HG03103 (cell line): ENCODE data around the gene PDIA4.
"Not testable (repeated sequence)": the region's sequence is repeated elsewhere in the genome, so short reads cannot be mapped to it uniquely, and the experiment has no call there.

ENCODE experiments used
- ATAC-seq: cut with Tn5 transposase; IDR thresholded peaks from one replicate; pipeline ENCODE4 v1.9.1; 2021; ENCODE audit warnings: low read depth; ENCODE audit not compliant: unreplicated experiment

The PDIA4 gene

DNA sequence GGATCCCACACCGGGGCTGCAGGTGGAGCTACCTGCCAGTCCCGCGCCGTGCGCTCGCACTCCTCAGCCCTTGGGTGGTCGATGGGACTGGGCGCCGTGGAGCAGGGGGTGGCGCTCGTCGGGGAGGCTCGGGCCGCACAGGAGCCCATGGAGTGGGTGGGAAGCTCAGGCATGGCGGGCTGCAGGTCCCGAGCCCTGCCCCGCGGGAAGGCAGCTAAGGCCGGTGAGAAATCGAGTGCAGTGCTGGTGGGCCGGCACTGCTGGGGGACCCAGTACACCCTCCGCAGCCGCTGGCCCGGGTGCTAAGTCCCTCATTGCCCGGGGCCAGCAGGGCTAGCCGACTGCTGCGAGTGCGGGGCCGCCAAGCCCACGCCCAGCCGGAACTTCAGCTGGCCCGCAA is 10.3 kb upstream of the PDIA4 start:
- ATAC-seq = not testable (repeated sequence)

DNA sequence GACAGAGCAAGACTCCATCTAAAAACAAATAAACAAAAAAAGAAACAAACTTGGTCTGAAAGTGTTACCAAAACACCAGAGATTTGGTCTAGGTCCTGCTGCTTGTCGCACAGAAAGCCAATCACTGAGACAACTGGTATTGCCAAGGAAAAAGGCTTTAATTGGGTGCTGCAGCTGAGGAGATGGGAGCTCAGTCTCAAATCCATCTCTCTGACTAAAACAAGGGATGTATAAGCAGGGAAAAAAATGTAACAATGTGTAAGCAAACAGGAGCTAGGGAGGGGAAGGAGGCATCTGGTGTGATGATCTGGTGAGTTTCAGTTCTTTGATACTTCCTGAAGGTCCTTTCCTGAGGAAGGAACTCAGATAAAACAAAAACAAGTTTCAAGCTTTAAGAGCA is 8.4 kb upstream of the PDIA4 start:
- no peak for ATAC-seq

GRCh38 chr7:149031353-149031910 is 3.1 kb upstream of the PDIA4 start:
- no peak for ATAC-seq

- not testable (repeated sequence) for ATAC-seq
Observed at GRCh38 chr7:149030439-149030838, 2.1 kb upstream of the PDIA4 start.

DNA sequence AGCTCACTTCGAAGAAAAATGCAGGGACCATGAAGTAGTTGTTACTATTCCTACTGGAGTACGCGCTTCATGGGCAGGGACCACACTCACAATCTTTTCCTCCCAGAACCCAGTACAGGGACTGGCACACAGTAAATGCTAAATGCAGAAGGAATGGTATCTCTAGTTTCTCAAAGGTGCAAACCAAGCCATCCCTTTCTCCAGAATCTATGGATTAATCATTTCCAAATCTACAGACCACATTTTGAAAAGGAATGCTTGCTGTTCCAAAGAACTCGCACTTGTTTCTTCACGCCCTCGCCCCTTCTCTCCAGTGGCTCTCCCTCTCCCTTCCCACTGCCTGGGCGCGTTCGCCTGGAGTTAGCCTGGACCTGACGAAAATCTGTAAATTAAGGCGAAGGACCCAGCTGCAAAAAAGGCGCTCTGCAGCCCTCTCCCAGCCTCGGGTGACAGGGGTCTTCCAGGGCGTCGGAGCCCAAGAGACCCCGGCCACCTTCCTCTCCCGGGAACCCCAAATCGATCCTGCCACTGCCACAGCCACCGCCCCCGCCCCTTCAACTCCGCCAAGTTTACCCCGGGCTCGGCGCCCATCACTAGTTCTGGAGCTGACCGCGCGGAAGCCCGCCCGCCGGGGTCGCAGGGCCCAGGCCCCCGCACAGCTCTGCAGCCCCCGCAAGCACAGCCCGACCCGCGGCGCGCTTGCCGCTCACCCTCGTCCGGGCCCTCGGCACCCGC is 527 bp downstream of the PDIA4 start:
- ATAC-seq = no peak

DNA sequence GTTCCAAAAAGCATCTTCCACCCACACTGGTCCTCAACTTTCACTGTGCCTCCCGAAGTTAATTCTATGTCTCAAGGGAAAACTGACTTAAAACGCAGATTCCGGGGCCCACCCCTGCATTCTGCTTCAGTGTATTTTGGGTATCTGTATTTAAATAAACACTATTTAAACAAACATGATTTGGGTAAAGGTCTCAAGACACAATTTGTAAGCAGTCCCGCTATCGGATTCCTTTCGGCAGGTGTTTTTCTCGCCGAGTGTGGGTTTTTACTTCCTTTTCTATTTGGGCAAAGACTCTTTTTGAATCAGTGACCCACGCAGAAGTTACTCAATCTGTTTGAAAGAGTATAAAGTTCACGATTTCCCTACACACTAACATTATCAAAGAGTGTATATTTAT is 1.2 kb downstream of the PDIA4 start:
- ATAC-seq = no peak

DNA sequence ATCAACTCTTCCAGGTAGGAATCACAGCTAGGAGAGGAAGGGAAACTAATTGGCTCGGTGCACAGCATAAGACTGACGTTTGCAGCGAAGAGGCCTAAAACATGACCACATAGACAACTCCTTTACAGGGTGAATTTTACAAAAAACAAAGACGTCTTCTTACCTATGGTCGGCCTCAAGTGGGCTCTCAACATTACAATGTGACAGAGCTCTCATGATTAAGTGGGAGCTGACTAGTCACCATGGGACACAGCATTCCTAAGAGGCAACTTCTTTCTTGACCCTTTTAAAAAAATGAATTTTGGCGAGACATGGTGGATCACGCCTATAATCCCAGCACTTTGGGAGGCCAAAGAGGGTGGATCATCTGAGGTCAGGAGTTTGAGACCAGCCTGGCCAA is 4.6 kb downstream of the PDIA4 start:
- ATAC-seq = no peak

DNA sequence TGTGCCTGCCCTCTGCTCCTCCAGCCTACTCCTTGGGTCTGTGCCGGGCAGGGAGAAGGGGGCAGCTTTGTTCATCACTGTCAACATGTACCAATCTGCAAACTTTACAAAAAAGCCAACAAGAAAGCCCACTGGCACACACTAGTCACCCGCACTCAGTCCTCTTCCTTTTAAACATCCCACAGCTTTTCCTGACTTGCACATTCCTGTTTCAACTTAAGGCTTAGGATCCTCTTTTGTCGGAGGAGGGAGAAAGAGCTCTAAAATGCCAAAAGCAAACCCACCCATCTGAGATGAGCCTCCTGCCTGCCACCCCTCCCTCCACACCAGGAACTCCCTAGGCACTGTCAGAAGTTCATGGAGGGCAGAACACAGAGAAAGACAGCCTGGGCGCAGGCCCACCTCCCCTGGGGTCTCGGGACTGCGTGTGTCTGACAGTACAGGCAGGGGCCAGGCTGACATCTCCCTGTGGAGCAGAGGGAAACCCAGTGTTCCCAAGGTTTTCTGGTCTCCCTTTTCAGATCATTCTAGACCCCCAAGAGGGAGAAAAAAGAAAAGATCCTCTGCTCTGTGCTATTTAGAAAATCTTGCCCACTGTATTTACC is 5.4 kb downstream of the PDIA4 start:
- ATAC-seq = no peak

DNA sequence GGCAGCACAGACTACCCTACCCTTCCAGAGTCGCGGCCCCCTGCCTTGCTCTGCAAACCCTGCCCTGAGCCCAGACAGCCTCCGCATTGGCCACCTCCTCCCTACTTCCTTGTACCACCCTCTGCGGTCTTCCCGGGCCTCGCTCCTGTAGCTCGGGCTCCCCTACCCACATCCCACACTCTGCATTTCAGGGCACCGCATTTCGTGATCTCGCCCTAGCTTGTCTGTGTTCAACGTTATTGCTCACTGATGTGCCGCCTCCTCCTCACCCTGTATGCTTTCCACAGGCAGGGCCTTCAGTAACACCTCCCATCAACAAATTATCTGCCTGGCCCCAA is 6.6 kb downstream of the PDIA4 start:
- ATAC-seq = no peak

- ATAC-seq = no peak
Observed at GRCh38 chr7:149020483-149020882, 7.8 kb downstream of the PDIA4 start.

GRCh38 chr7:149016876-149017275 is 11.4 kb downstream of the PDIA4 start:
- no peak for ATAC-seq

GRCh38 chr7:149014309-149014708 is 14.0 kb downstream of the PDIA4 start:
- ATAC-seq = no peak

GRCh38 chr7:149013876-149014275 is 14.4 kb downstream of the PDIA4 start:
- no peak for ATAC-seq

DNA sequence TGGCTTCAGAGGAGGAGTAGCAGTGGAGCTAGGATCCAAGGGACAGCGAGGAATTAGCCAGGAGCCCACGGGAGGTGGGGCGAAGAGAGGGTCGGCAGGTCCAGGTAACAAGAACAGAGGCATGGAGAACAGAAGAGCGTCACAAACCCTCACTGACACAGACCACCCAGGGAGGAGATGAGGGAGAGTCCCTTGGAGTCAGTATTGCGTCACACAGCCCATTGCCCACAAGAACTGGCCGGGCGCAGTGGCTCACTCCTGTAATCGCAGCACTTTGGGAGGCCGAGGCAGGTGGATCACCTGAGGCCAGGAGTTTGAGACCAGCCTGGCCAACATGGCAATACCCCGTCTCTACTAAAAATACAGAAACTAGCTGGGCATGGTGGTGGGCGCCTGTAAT is 15.6 kb downstream of the PDIA4 start:
- ATAC-seq = not testable (repeated sequence)

GRCh38 chr7:149011491-149011890 is 16.8 kb downstream of the PDIA4 start:
- ATAC-seq = no peak

DNA sequence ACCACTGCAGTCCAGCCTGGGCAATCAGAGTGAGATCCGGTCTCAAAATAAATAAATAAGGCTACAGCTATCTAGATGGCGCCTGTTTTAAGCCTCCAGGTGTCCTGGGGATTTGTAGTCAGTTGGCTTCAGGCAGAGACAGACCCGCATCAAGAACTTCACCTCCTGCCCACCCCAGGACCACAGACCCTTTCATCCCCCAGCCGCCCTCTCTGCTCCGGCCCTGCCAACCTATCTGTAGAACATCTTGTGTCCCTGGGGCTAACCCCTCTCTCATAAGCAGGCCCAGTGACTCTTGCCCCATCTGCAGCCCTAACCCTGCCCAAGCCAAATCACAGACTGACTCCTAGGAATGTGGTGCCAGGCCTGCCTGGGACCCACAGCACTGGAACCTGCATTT is 17.9 kb downstream of the PDIA4 start:
- no peak for ATAC-seq

- no peak for ATAC-seq
Observed at GRCh38 chr7:149009527-149009926, 18.8 kb downstream of the PDIA4 start.

DNA sequence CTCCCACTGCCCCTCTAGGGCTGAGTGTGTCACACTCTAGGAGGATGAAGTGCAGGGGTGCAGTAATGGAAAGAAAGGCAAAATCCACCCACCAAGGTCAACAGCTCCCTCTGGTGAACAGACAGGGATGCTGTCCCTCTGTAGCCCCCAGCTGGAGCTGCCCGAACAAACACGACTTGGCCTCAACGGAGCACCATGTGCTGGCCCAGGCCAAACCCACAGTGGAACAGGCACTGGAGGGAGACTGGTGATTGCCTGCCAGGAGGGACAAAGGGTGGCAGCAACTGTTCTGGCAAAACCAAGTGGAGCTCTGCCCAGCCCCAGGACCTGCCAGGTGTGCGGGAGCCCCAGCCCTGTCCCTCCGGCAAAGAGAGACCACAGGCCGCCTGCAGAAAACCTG is 20.7 kb downstream of the PDIA4 start:
- no peak for ATAC-seq

DNA sequence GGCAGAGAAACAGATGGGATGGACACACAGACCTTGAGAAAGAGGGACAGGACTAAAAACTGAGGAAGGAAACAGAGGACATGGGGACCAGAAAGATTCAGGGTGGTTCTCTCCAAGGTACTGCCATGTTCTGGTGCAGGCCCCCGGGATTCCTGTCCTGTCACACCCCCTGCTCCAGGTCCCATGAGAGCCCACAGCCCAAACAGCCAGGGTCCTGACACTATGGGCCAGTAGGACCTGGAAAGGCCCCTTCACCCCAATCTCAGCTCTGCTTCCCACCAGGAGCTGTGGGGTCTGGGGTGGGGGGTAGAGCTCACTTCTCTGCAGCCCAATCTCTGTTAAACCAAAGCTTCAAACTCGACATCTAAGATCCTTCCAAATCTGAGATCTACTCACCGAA is 21.2 kb downstream of the PDIA4 start:
- ATAC-seq = no peak

- ATAC-seq = no peak
Observed at GRCh38 chr7:149006345-149006725, 22.0 kb downstream of the PDIA4 start.

- peak; percentile 78 for ATAC-seq
Observed at GRCh38 chr7:149005427-149006344, 22.6 kb downstream of the PDIA4 start.
